WI38 (cell line): Measurements from ENCODE around the gene TMEM30B.

Experiments
- H3K4me3 ChIP-seq: 2 replicates; pipeline ENCODE4 v1.5.1; 2011; ENCODE audit warnings: low read depth, mild to moderate bottlenecking, control low read depth, low read length
- CTCF ChIP-seq: IDR thresholded peaks from 2 replicates; pipeline ENCODE4 v1.5.1; 2012; ENCODE audit warnings: low read depth, mild to moderate bottlenecking, control low read depth, low read length

TMEM30B gene

GRCh38 chr14:61298824-61299223 is 17.7 kb upstream of the TMEM30B start:
- no peak overlapping the region for H3K4me3 ChIP-seq
- TF ChIP-seq CTCF: no peak

- H3K4me3 ChIP-seq: no peak overlapping the region
- no peak for TF ChIP-seq CTCF
Measured at GRCh38 chr14:61297581-61297980, 16.4 kb upstream of the TMEM30B start.

GRCh38 chr14:61296719-61297502 is 15.8 kb upstream of the TMEM30B start:
- TF ChIP-seq CTCF: peak; percentile 58; the same call in 1 of the 2 replicates
- H3K4me3 ChIP-seq: no peak overlapping the region

- TF ChIP-seq CTCF: no peak
Measured at GRCh38 chr14:61296151-61296550, 15.0 kb upstream of the TMEM30B start.

GRCh38 chr14:61290701-61291100 is 9.6 kb upstream of the TMEM30B start:
- H3K4me3 ChIP-seq: no peak overlapping the region
- no peak for TF ChIP-seq CTCF

More at GRCh38 chr14:61296151-61296550, 15.0 kb upstream of the TMEM30B start:
- H3K4me3 ChIP-seq: no peak overlapping the region

GRCh38 chr14:61288720-61289119 is 7.6 kb upstream of the TMEM30B start:
- no peak overlapping the region for H3K4me3 ChIP-seq
- TF ChIP-seq CTCF: no peak

GRCh38 chr14:61288228-61288627 is 7.1 kb upstream of the TMEM30B start:
- TF ChIP-seq CTCF: no peak
- no peak overlapping the region for H3K4me3 ChIP-seq
